HEK293T (cell line): ENCODE data around the gene TM9SF4.

Source experiments
- NFRKB ChIP-seq: fragments of 450-650 bp; IDR thresholded peaks from 2 replicates; pipeline ENCODE4 v1.6.1; 2016; ENCODE audit warnings: mild to moderate bottlenecking, moderate library complexity
- PKNOX1 ChIP-seq: fragments of 450-650 bp; IDR thresholded peaks from 2 replicates; pipeline ENCODE4 v1.6.1; 2016
- ZNF384 ChIP-seq: fragments of 450-650 bp; IDR thresholded peaks from 2 replicates; pipeline ENCODE4 v1.6.1; 2016

GRCh38 chr20:32153771-32154170, 44.3 kb downstream of the TM9SF4 start:
- no peak for TF ChIP-seq PKNOX1
- TF ChIP-seq NFRKB = no peak
- no peak for TF ChIP-seq ZNF384
